SU-DHL-6 (cell line): ENCODE measurements around the gene CCDC152.

Experiments used
- H2AFZ ChIP-seq: fragments of 200-600 bp; sonication (generic); 2 replicates; pipeline ENCODE4 v1.6.1; 2014; ENCODE audit warnings: low read depth, mild to moderate bottlenecking, moderate library complexity, mixed read lengths, antibody characterized with exemption, low read length; ENCODE audit not compliant: severe bottlenecking
- H3F3A ChIP-seq: fragments of 200-600 bp; shearing (Covaris generic); 2 replicates; pipeline ENCODE4 v1.6.0; 2016; ENCODE audit warnings: antibody characterized with exemption, mild to moderate bottlenecking; ENCODE audit not compliant: insufficient read depth
- H3K27ac ChIP-seq: fragments of 200-600 bp; sonication (generic); 2 replicates; pipeline ENCODE4 v1.5.1; 2016; ENCODE audit warnings: low read depth, mild to moderate bottlenecking, low read length, moderate library complexity, mixed read lengths
- H3K27me3 ChIP-seq: fragments of 200-600 bp; sonication (generic), shearing (Covaris generic); 2 replicates; pipeline ENCODE4 v1.6.0; 2014; ENCODE audit warnings: mild to moderate bottlenecking, low read length
- H3K36me3 ChIP-seq: fragments of 200-600 bp; sonication (generic); 2 replicates; pipeline ENCODE4 v1.6.1; 2014; ENCODE audit warnings: mild to moderate bottlenecking, low read length, mixed read lengths
- H3K4me2 ChIP-seq: fragments of 300-600, 200-600 bp; shearing (Covaris generic), sonication (generic); 2 replicates; pipeline ENCODE4 v1.6.0; 2014; ENCODE audit warnings: low read length, low read depth, mild to moderate bottlenecking; ENCODE audit not compliant: poor library complexity, severe bottlenecking
- H3K4me3 ChIP-seq: fragments of 200-600 bp; sonication (generic); 2 replicates; pipeline ENCODE4 v1.5.1; 2014; ENCODE audit warnings: antibody characterized with exemption, low read length, mild to moderate bottlenecking, mixed read lengths; ENCODE audit not compliant: insufficient read depth, poor library complexity, severe bottlenecking
- H3K79me2 ChIP-seq: fragments of 200-600 bp; sonication (generic); 2 replicates; pipeline ENCODE4 v1.6.1; 2014; ENCODE audit warnings: mild to moderate bottlenecking, low read length, moderate library complexity; ENCODE audit not compliant: insufficient read depth
- H3K9ac ChIP-seq: fragments of 200-600 bp; sonication (generic); 2 replicates; pipeline ENCODE4 v1.7.0; 2014; ENCODE audit warnings: mild to moderate bottlenecking, low read length
- H3K9me2 ChIP-seq: fragments of 200-600 bp; sonication (generic); replicated peaks from 2 replicates; pipeline ENCODE4 v1.6.1; 2014; ENCODE audit warnings: low read length; ENCODE audit not compliant: insufficient read depth
- H3K9me3 ChIP-seq: fragments of 200-600 bp; sonication (generic); 2 replicates; pipeline ENCODE4 v1.6.1; 2014; ENCODE audit warnings: low read length, mixed read lengths; ENCODE audit not compliant: insufficient read depth
- H4K20me1 ChIP-seq: fragments of 200-600 bp; sonication (generic); 2 replicates; pipeline ENCODE4 v1.6.1; 2014; ENCODE audit warnings: low read depth, mild to moderate bottlenecking, antibody characterized with exemption, low read length, moderate library complexity, mixed read lengths
- CTCF ChIP-seq: fragments of 200-600 bp; sonication (generic); IDR thresholded peaks from one replicate; pipeline ENCODE4 v1.5.1; 2017; ENCODE audit warnings: antibody characterized with exemption, mild to moderate bottlenecking, low read length, moderate library complexity; ENCODE audit not compliant: insufficient read depth, poor library complexity, severe bottlenecking
- EZH2phosphoT487 ChIP-seq: fragments of 200-600 bp; sonication (generic), shearing (Covaris generic); conservative IDR thresholded peaks from 2 replicates; pipeline ENCODE4 v1.6.1; 2018; ENCODE audit warnings: mild to moderate bottlenecking, antibody characterized with exemption, low read length, moderate library complexity, mixed read lengths

Gene CCDC152

GRCh38 chr5:42740920-42741319 is 15.7 kb upstream of the CCDC152 start:
- Histone ChIP-seq H3K9ac (no peak overlapping the region), H3K36me3 (no peaks in the 10 kb centered on the region), H2AFZ (no peak overlapping the region), H3K9me3 (no peaks in the 10 kb centered on the region), H3K4me3 (no peak overlapping the region), H3K79me2 (no peaks in the 10 kb centered on the region), H4K20me1 (no peaks in the 10 kb centered on the region), H3K27me3 (no peaks in the 10 kb centered on the region), H3K4me2 (no peak overlapping the region), H3F3A (no peaks in the 10 kb centered on the region), H3K27ac (no peak overlapping the region), H3K9me2 (no peaks in the 10 kb centered on the region)
- TF ChIP-seq CTCF = no peak
- no peak for TF ChIP-seq EZH2phosphoT487

- TF ChIP-seq EZH2phosphoT487 = no peak
- no peak for TF ChIP-seq CTCF
- H3K9ac ChIP-seq = no peak overlapping the region
- no peak overlapping the region for H3K27ac ChIP-seq
- H3K36me3 ChIP-seq = no peaks in the 10 kb centered on the region
- no peak overlapping the region for H2AFZ ChIP-seq
- no peaks in the 10 kb centered on the region for H3F3A ChIP-seq
- no peaks in the 10 kb centered on the region for H4K20me1 ChIP-seq
- H3K4me3 ChIP-seq = no peak overlapping the region
- H3K4me2 ChIP-seq = no peak overlapping the region
- no peaks in the 10 kb centered on the region for H3K9me2 ChIP-seq
- H3K79me2 ChIP-seq = no peaks in the 10 kb centered on the region
- H3K9me3 ChIP-seq = no peaks in the 10 kb centered on the region
- H3K27me3 ChIP-seq = no peaks in the 10 kb centered on the region
These were observed 11.2 kb upstream of the CCDC152 start for GRCh38 chr5:42745426-42745825.

- Histone ChIP-seq H3K4me3 (no peak overlapping the region), H3K9ac (no peak overlapping the region), H3F3A (no peaks in the 10 kb centered on the region), H3K4me2 (no peak overlapping the region), H3K27me3 (no peaks in the 10 kb centered on the region), H3K79me2 (no peaks in the 10 kb centered on the region), H3K9me3 (no peaks in the 10 kb centered on the region), H3K36me3 (no peaks in the 10 kb centered on the region), H4K20me1 (no peaks in the 10 kb centered on the region), H3K9me2 (no peaks in the 10 kb centered on the region), H3K27ac (no peak overlapping the region), H2AFZ (no peak overlapping the region)
- TF ChIP-seq EZH2phosphoT487 = no peak
These were observed 10.8 kb upstream of the CCDC152 start for GRCh38 chr5:42745856-42746255.

- Histone ChIP-seq H3K9me3 (no peaks in the 10 kb centered on the region), H3K27me3 (no peaks in the 10 kb centered on the region), H2AFZ (no peak overlapping the region), H3K4me3 (no peak overlapping the region), H3K9ac (no peak overlapping the region), H3K36me3 (no peaks in the 10 kb centered on the region), H3K27ac (no peak overlapping the region), H3K4me2 (no peak overlapping the region), H3F3A (no peaks in the 10 kb centered on the region), H3K79me2 (no peaks in the 10 kb centered on the region), H4K20me1 (no peaks in the 10 kb centered on the region), H3K9me2 (no peaks in the 10 kb centered on the region)
- TF ChIP-seq CTCF = no peak
- no peak for TF ChIP-seq EZH2phosphoT487
These were observed 7.6 kb upstream of the CCDC152 start for GRCh38 chr5:42749020-42749419.
